K562 (cell line): ENCODE measurements around the gene PLEKHA7.

ENCODE experiments used
- CHD1 ChIP-seq: fragments of 200-600 bp; sonication (generic); IDR thresholded peaks from one replicate; pipeline ENCODE4 v1.6.1; 2012; ENCODE audit warnings: mild to moderate bottlenecking, moderate library complexity, low read length, inconsistent platforms
- CREM ChIP-seq: IDR thresholded peaks from 2 replicates; pipeline ENCODE4 v1.6.1; 2014; ENCODE audit warnings: antibody characterized with exemption, low read depth
- CTCF ChIP-seq, 3 experiments: IDR thresholded peaks in 2 of 3; conservative IDR thresholded peaks in 1 of 3; 2 replicates each; pipeline ENCODE4 v1.5.1; 2011 to 2012; ENCODE audit warnings: low read length in 3 of 3, mild to moderate bottlenecking in 3 of 3, control low read depth in 2 of 3, improper control_type of control experiment in 1 of 3, inconsistent platforms in 1 of 3, low read depth in 1 of 3, mixed read lengths in 1 of 3, moderate library complexity in 1 of 3; ENCODE audit not compliant: insufficient read depth in 2 of 3
- HINFP ChIP-seq: fragments of 450-650 bp; conservative IDR thresholded peaks from 2 replicates; pipeline ENCODE4 v1.6.1; 2016; ENCODE audit warnings: missing genetic modification characterization, low read depth, mild to moderate bottlenecking, control low read depth, missing compliant biosample characterization
- MYC ChIP-seq, 2 experiments: fragments of 250-450 bp in 1 of 2; sonication (Bioruptor Pico) in 1 of 2; IDR thresholded peaks; 2 replicates each; pipeline versions ENCODE4 v1.5.1 to v1.6.1; 2012 to 2021; ENCODE audit warnings: low read depth in 2 of 2, borderline replicate concordance in 1 of 2, improper control_type of control experiment in 1 of 2, low read length in 1 of 2, mild to moderate bottlenecking in 1 of 2, moderate library complexity in 1 of 2
- POLR2A ChIP-seq: fragments of 450-650 bp; conservative IDR thresholded peaks from 2 replicates; pipeline ENCODE4 v1.6.1; 2016
- POLR2AphosphoS5 ChIP-seq: IDR thresholded peaks from 2 replicates; pipeline ENCODE4 v1.6.1; 2011; ENCODE audit warnings: mild to moderate bottlenecking, low read depth, low read length, moderate library complexity; ENCODE audit not compliant: control insufficient read depth, insufficient read depth
- RCOR1 ChIP-seq, 2 experiments: IDR thresholded peaks; 2 replicates each; pipeline ENCODE4 v1.6.1; 2012; ENCODE audit warnings: low read depth in 2 of 2, low read length in 2 of 2, borderline replicate concordance in 1 of 2, improper control_type of control experiment in 1 of 2
- THRA ChIP-seq: fragments of 450-650 bp; IDR thresholded peaks from 2 replicates; pipeline ENCODE4 v1.6.1; 2017; ENCODE audit warnings: mild to moderate bottlenecking, moderate library complexity
- TSHZ1 ChIP-seq: fragments of 250-450 bp; sonication (Bioruptor Pico); IDR thresholded peaks from 2 replicates; pipeline ENCODE4 v1.4.0; 2020; ENCODE audit warnings: mild to moderate bottlenecking, moderate library complexity

- no peak for TF ChIP-seq HINFP (tag)
- no peak for TF ChIP-seq CTCF (IDR thresholded peaks at IDR 0.05 in 2 of 3, conservative IDR thresholded peaks at IDR 0.05 in 1 of 3; ENCODE audit: insufficient read depth in 2 of 3, low read depth in 1 of 3, low read length in 3 of 3)
- TF ChIP-seq MYC (IDR thresholded peaks at IDR 0.05; ENCODE audit: low read depth, low read length) = no peak
- no peak for TF ChIP-seq MYC (CRISPR knock-in tag; IDR thresholded peaks at IDR 0.05; ENCODE audit: borderline replicate concordance, low read depth)
- TF ChIP-seq THRA = no peak
- TF ChIP-seq RCOR1 (IDR thresholded peaks at IDR 0.05; ENCODE audit: borderline replicate concordance in 1 of 2, low read depth in 2 of 2, low read length in 2 of 2) = no peak
- TF ChIP-seq POLR2AphosphoS5 = no peak
- TF ChIP-seq TSHZ1 (CRISPR knock-in tag) = no peak
- TF ChIP-seq CREM = no peak
- no peak for TF ChIP-seq POLR2A
- no peak for TF ChIP-seq CHD1
These were observed 250.5 kb downstream of the PLEKHA7 start for GRCh38 chr11:16763746-16764145.
